Activated CD4-positive, alpha-beta T cell treated with anti-CD3 and anti-CD28 coated beads, Interleukin-2, amount 10 ng/mL, durations not matched to agents 7 days and 5 days (primary cell): ENCODE results near the gene LSAMP. TPM values are rescaled to one million over a fixed set of nuclear protein-coding genes. Genes with fewer than 3 reads are reported as not detected.

Experiments
- CTCF ChIA-PET: fragments of 350-600 bp; sonication (Branson Sonifier 250); formaldehyde crosslinking; loops from one replicate; lab custom pipeline; 2021; ENCODE audit warnings: antibody characterized with exemption; lab: Charles Lee
- POLR2A ChIA-PET: fragments of 350-600 bp; sonication (Branson Sonifier 250); formaldehyde crosslinking; loops from one replicate; lab custom pipeline; 2021; ENCODE audit warnings: antibody characterized with exemption; lab: Charles Lee
- DNase-seq: peaks from one replicate; pipeline ENCODE4 v3.0.0-alpha.2; 2020
- H3K27ac Mint-ChIP-seq: one replicate; pipeline ENCODE4 v1.8.0; 2021; ENCODE audit warnings: mild to moderate bottlenecking, moderate library complexity, mixed read lengths
- H3K27me3 Mint-ChIP-seq: one replicate; pipeline ENCODE4 v1.8.0; 2021; ENCODE audit warnings: mixed read lengths
- H3K36me3 Mint-ChIP-seq: one replicate; pipeline ENCODE4 v1.8.0; 2021; ENCODE audit warnings: low read depth, mixed read lengths
- H3K4me1 Mint-ChIP-seq: one replicate; pipeline ENCODE4 v1.8.0; 2021; ENCODE audit warnings: mixed read lengths
- H3K4me3 Mint-ChIP-seq: one replicate; pipeline ENCODE4 v1.8.0; 2021; ENCODE audit warnings: mild to moderate bottlenecking, moderate library complexity, mixed read lengths
- H3K9me3 Mint-ChIP-seq: one replicate; pipeline ENCODE4 v1.8.0; 2021; ENCODE audit warnings: mixed read lengths
- total RNA-seq, 2 experiments: library from RNA; stranded (reverse); gene quantifications; one replicate each; pipeline ENCODE4 v1.2.3, GENCODE V29; 2021

Gene LSAMP
- total RNA-seq, 2 experiments from 2014 or later = not detected

- CTCF ChIA-PET = no interaction called here
- POLR2A ChIA-PET = no interaction called here
- no peaks in the 10 kb centered on the region for H3K4me1 Mint-ChIP-seq
- no peak overlapping the region for H3K4me3 Mint-ChIP-seq
- no peak overlapping the region for H3K27ac Mint-ChIP-seq
- no peaks in the 10 kb centered on the region for H3K9me3 Mint-ChIP-seq
- no peaks in the 10 kb centered on the region for H3K27me3 Mint-ChIP-seq
- DNase-seq = no peak
- H3K36me3 Mint-ChIP-seq = no peaks in the 10 kb centered on the region
Measured at GRCh38 chr3:116338713-116339112, 106.6 kb downstream of the LSAMP start.

GRCh38 chr3:116337229-116337628 lies 108.1 kb downstream of the LSAMP start:
- no peak overlapping the region for H3K4me3 Mint-ChIP-seq
- no peaks in the 10 kb centered on the region for H3K9me3 Mint-ChIP-seq
- no peaks in the 10 kb centered on the region for H3K27me3 Mint-ChIP-seq
- H3K27ac Mint-ChIP-seq = no peak overlapping the region
- no peaks in the 10 kb centered on the region for H3K4me1 Mint-ChIP-seq
- no peak for DNase-seq
- ChIA-PET POLR2A (no interaction called here), CTCF (no interaction called here)
- no peaks in the 10 kb centered on the region for H3K36me3 Mint-ChIP-seq

- CTCF ChIA-PET = no interaction called here
Measured at GRCh38 chr3:116331380-116331779, 113.9 kb downstream of the LSAMP start.

GRCh38 chr3:116322750-116323375 lies 122.4 kb downstream of the LSAMP start:
- no peaks in the 10 kb centered on the region for H3K36me3 Mint-ChIP-seq
- peaks cover 3% of the 10 kb centered on the region for H3K9me3 Mint-ChIP-seq
- DNase-seq = no peak
- POLR2A ChIA-PET = no interaction called here
- CTCF ChIA-PET = no interaction called here
- H3K27ac Mint-ChIP-seq = no peak overlapping the region
- no peak overlapping the region for H3K4me3 Mint-ChIP-seq
- no peaks in the 10 kb centered on the region for H3K4me1 Mint-ChIP-seq
- no peaks in the 10 kb centered on the region for H3K27me3 Mint-ChIP-seq

More at GRCh38 chr3:116331380-116331779, 113.9 kb downstream of the LSAMP start:
- POLR2A ChIA-PET = no interaction called here
- Mint-ChIP-seq H3K36me3 (no peaks in the 10 kb centered on the region), H3K4me3 (no peak overlapping the region), H3K4me1 (no peaks in the 10 kb centered on the region), H3K9me3 (no peaks in the 10 kb centered on the region), H3K27me3 (no peaks in the 10 kb centered on the region), H3K27ac (no peak overlapping the region)
- no peak for DNase-seq

GRCh38 chr3:116318370-116318769 lies 126.9 kb downstream of the LSAMP start:
- Mint-ChIP-seq H3K36me3 (no peaks in the 10 kb centered on the region), H3K27ac (no peak overlapping the region), H3K4me3 (no peak overlapping the region), H3K4me1 (no peaks in the 10 kb centered on the region), H3K27me3 (no peaks in the 10 kb centered on the region), H3K9me3 (peaks cover 3% of the 10 kb centered on the region)
- ChIA-PET POLR2A (no interaction called here), CTCF (interaction anchor here (0.6 kb wide), 1 partner anchor 1173 kb away, joined by 3 read pairs; no protein-coding TSS in a partner anchor)
- no peak for DNase-seq

GRCh38 chr3:116316771-116317170 lies 128.5 kb downstream of the LSAMP start:
- Mint-ChIP-seq H3K36me3 (no peaks in the 10 kb centered on the region), H3K27ac (no peak overlapping the region), H3K9me3 (peaks cover 3% of the 10 kb centered on the region), H3K4me1 (no peaks in the 10 kb centered on the region), H3K4me3 (no peak overlapping the region), H3K27me3 (no peaks in the 10 kb centered on the region)
- CTCF ChIA-PET = no interaction called here
- POLR2A ChIA-PET = no interaction called here
- DNase-seq = no peak

GRCh38 chr3:116314476-116314875 lies 130.8 kb downstream of the LSAMP start:
- H3K9me3 Mint-ChIP-seq = no peaks in the 10 kb centered on the region
- no peak for DNase-seq
- ChIA-PET CTCF (no interaction called here), POLR2A (no interaction called here)
- no peaks in the 10 kb centered on the region for H3K36me3 Mint-ChIP-seq
- no peak overlapping the region for H3K27ac Mint-ChIP-seq
- no peaks in the 10 kb centered on the region for H3K27me3 Mint-ChIP-seq
- no peaks in the 10 kb centered on the region for H3K4me1 Mint-ChIP-seq
- H3K4me3 Mint-ChIP-seq = no peak overlapping the region

- no peaks in the 10 kb centered on the region for H3K9me3 Mint-ChIP-seq
- no peaks in the 10 kb centered on the region for H3K36me3 Mint-ChIP-seq
Measured at GRCh38 chr3:116306720-116307119, 138.6 kb downstream of the LSAMP start.

GRCh38 chr3:116306149-116306548 lies 139.1 kb downstream of the LSAMP start:
- H3K9me3 Mint-ChIP-seq = no peaks in the 10 kb centered on the region
- no peaks in the 10 kb centered on the region for H3K4me1 Mint-ChIP-seq
- no peak overlapping the region for H3K4me3 Mint-ChIP-seq
- no peaks in the 10 kb centered on the region for H3K27me3 Mint-ChIP-seq
- ChIA-PET POLR2A (no interaction called here), CTCF (no interaction called here)
- DNase-seq = no peak
- no peak overlapping the region for H3K27ac Mint-ChIP-seq
- H3K36me3 Mint-ChIP-seq = no peaks in the 10 kb centered on the region

More at GRCh38 chr3:116306720-116307119, 138.6 kb downstream of the LSAMP start:
- no peaks in the 10 kb centered on the region for H3K27me3 Mint-ChIP-seq
- no peak for DNase-seq
- H3K4me1 Mint-ChIP-seq = no peaks in the 10 kb centered on the region
- ChIA-PET CTCF (no interaction called here), POLR2A (no interaction called here)
- no peak overlapping the region for H3K27ac Mint-ChIP-seq
- no peak overlapping the region for H3K4me3 Mint-ChIP-seq

- no peaks in the 10 kb centered on the region for H3K36me3 Mint-ChIP-seq
- POLR2A ChIA-PET = no interaction called here
- DNase-seq = no peak
- CTCF ChIA-PET = no interaction called here
- H3K27me3 Mint-ChIP-seq = no peaks in the 10 kb centered on the region
- no peak overlapping the region for H3K4me3 Mint-ChIP-seq
- H3K27ac Mint-ChIP-seq = no peak overlapping the region
- H3K4me1 Mint-ChIP-seq = no peaks in the 10 kb centered on the region
- no peaks in the 10 kb centered on the region for H3K9me3 Mint-ChIP-seq
Measured at GRCh38 chr3:116302087-116302747, 143.1 kb downstream of the LSAMP start.

- ChIA-PET CTCF (no interaction called here), POLR2A (no interaction called here)
- Mint-ChIP-seq H3K9me3 (no peaks in the 10 kb centered on the region), H3K36me3 (no peaks in the 10 kb centered on the region), H3K27ac (no peak overlapping the region), H3K4me3 (no peak overlapping the region), H3K4me1 (no peaks in the 10 kb centered on the region), H3K27me3 (no peaks in the 10 kb centered on the region)
- DNase-seq = no peak
Measured at GRCh38 chr3:116301422-116301821, 143.9 kb downstream of the LSAMP start.

GRCh38 chr3:116300226-116300625 lies 145.1 kb downstream of the LSAMP start:
- no peaks in the 10 kb centered on the region for H3K36me3 Mint-ChIP-seq
- CTCF ChIA-PET = no interaction called here
- H3K4me1 Mint-ChIP-seq = no peaks in the 10 kb centered on the region
- no peak overlapping the region for H3K4me3 Mint-ChIP-seq
- no peak overlapping the region for H3K27ac Mint-ChIP-seq
- no peak for DNase-seq
- H3K9me3 Mint-ChIP-seq = no peaks in the 10 kb centered on the region
- no peaks in the 10 kb centered on the region for H3K27me3 Mint-ChIP-seq
- POLR2A ChIA-PET = no interaction called here

- POLR2A ChIA-PET = no interaction called here
- Mint-ChIP-seq H3K4me1 (no peaks in the 10 kb centered on the region), H3K9me3 (no peaks in the 10 kb centered on the region), H3K4me3 (no peak overlapping the region), H3K36me3 (no peaks in the 10 kb centered on the region), H3K27me3 (no peaks in the 10 kb centered on the region), H3K27ac (no peak overlapping the region)
- CTCF ChIA-PET = no interaction called here
- DNase-seq = no peak
Measured at GRCh38 chr3:116299646-116300081, 145.6 kb downstream of the LSAMP start.

- Mint-ChIP-seq H3K27ac (no peak overlapping the region), H3K27me3 (no peaks in the 10 kb centered on the region), H3K36me3 (no peaks in the 10 kb centered on the region), H3K9me3 (no peaks in the 10 kb centered on the region), H3K4me3 (no peak overlapping the region), H3K4me1 (no peaks in the 10 kb centered on the region)
- CTCF ChIA-PET = no interaction called here
- DNase-seq = no peak
- POLR2A ChIA-PET = no interaction called here
Measured at GRCh38 chr3:116298151-116298550, 147.1 kb downstream of the LSAMP start.
